ENCODE results near the gene FNDC3A.

DNA sequence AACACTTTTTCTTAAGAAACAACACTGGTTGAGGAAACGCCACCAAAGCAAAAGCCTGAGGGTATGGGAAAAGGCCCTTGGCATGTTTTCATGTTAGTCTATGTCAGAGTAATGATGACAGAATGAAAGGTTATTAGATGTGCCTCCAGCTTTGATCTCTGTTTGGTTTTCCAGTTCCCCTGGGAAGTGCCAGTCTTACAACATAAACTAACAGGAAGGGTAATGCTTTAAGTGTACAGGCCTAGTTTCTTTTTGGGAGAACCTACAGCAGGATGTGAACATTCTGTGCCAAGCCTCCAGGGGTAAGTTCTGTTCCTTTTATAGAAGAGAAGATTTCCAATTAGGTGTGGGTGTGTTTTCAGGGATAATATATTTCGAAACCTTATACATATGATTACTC is 121.7 kb downstream of the FNDC3A start:
- TF ChIP-seq, protein P1, sequence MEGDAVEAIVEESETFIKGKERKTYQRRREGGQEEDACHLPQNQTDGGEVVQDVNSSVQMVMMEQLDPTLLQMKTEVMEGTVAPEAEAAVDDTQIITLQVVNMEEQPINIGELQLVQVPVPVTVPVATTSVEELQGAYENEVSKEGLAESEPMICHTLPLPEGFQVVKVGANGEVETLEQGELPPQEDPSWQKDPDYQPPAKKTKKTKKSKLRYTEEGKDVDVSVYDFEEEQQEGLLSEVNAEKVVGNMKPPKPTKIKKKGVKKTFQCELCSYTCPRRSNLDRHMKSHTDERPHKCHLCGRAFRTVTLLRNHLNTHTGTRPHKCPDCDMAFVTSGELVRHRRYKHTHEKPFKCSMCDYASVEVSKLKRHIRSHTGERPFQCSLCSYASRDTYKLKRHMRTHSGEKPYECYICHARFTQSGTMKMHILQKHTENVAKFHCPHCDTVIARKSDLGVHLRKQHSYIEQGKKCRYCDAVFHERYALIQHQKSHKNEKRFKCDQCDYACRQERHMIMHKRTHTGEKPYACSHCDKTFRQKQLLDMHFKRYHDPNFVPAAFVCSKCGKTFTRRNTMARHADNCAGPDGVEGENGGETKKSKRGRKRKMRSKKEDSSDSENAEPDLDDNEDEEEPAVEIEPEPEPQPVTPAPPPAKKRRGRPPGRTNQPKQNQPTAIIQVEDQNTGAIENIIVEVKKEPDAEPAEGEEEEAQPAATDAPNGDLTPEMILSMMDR (IDR thresholded peaks at IDR 0.05) = no peak
- no peak for TF ChIP-seq POLR2A (IDR thresholded peaks at IDR 0.05)
